Measurements from ENCODE around the gene NTRK3.

Gene NTRK3

DNA sequence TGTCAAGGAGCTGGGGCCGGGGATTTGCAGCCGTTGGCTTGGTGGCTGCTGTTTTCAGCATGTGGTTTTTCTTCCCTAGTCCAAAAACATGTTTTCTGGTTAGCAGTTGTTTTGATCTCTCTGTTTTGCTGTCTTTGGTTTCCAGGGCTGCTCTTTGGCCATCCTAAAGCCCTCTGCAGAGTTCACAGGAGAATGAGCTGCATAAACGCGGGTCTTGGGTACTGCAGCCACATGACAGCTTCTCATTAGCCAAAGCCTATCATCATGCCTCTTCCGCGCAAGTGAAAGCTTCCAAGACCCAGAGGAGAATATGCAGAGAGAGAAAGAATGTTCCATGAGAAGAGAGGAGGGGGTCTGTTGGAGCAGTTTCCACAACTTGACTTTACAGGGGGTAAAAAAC is 138.5 kb downstream of the NTRK3 start:
- no peak for DNase-seq

DNA sequence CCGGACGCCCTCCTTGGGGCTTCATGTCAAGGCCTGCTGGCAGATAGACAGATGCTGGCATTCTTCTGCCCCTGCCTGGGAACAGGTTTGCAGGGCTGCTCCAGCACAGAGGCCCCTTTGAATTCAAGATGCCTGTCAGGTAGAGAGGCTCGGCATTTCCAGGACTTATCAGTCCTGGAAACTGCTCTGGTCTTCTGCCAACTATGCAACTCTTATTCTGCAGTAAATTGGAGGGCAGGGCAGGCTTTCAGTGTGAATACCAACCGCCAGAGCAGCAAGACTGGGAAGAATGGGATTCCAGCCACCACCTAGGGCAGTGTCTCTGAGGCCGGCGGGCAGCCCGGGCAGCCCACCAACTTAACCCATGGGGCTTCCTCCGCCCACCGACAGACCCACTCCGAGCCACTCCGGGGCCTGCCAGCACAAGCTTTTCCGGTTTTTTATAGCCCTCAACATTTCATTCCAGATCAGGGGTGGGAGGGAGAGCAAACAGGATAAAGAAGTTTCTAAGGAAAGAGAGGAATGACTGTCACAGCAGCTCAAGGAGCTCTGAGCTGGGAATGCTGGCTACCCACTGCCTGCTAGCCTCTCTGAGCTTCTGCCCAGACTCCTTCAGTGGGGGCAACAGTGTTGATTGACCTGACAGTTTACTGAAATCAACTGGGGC is 140.9 kb downstream of the NTRK3 start:
- DNase-seq: no peak

DNA sequence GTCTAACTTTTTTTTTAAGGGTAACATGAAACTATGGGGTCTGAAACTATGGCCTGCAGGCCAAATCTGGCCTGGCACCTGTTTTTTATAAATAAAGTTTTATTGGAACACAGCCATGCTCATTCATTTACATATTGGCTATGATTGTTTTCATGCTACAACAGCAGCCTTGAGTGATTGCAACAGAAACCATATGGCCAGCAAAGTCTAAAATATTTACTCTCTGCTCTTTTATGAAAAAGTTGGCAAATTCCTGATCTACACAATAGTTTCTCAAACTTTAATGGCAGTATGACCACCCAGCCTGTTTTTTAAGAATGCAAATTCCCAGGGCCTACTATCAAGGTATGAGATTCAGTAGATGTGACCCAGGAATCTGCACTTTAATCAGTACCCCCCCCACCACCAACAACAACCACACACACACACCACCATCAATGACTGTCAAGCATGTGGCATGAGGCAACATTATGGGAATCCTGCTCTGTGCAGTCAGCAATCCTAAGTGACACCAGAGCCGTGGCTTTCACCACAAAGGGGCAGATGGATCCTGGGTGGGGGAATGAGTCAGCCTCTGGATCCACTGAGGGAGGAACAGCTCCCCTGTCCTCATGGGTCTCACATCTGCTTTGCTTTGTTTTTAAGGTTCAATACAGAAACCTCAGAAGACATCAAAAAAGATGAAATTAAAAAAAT is 142.8 kb downstream of the NTRK3 start:
- DNase-seq: no peak

DNA sequence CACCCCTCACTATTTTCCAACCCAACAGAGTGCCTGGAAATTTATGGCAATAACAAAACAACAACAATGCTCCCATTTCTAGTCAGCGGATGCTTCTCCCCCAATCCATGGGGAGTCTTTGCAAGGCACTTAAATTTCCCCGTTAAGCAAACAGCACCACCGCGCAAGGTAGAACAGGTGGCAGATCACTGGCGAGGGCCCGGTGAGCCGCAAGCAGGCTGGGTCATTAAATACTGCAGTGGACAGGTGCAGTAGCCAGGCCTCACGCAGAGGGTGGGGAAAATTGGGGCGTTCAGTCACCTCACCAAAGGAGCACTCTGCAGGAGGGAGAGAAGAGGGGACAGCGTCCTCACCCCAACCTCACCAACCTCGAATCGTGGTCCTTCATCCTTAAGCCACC is 147.5 kb downstream of the NTRK3 start:
- no peak for DNase-seq

DNA sequence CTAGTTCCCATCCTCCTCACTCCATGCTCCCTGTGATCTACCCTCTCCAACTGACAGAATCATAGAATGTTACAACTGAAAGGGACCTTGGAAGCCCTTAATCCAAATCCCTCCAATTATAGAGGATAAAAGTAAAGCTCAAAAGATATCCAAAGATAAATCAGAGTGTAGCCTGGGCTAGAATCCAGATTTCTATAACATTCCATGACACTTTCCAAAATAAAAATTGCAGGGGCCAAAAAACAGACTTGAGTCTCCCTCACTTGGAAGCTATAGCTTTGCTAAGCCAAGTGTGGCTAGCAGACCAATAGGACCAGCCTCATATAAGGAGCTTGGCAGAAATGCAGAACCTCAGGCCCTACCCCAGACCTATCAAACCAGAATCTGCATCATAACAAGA is 148.1 kb downstream of the NTRK3 start:
- DNase-seq: no peak

DNA sequence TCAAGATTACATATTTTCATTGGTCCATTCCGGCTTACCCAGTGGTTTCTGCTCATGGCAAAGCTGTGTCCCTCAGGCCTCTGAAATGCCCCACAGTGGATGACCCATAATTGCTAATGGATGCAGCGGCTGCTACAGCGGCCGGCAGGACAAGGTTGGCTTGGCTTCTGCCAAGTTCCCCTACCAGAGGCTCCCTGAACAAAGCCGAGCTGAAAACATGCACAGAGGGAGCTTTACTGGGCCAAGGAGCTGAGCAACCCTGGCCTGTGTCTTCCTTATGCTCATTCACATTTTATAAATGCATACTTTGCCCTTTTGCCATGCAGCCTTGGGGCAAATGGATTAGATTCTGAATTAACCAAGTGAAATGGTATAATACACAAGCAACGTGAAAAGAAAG is 150.5 kb downstream of the NTRK3 start:
- DNase-seq: no peak

DNA sequence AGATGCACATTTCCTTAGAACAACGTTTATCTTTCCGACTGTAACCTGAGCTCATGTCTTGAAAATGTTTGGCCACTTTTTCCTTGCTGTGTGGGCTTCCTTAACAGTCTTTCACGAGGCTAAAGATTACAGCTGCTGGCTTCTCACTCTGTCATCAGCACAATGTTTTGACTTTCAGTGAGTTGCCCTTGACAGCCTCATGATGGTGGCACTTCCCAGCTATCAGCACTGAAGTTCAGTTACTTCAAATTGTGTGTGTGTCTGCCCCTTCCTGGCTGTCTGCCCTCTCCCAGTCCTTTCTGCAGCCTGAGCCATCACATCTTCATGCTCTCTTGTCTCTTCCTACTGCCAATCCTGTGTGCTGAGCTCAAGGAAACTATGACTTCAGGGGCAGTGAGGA is 152.2 kb downstream of the NTRK3 start:
- DNase-seq: no peak

DNA sequence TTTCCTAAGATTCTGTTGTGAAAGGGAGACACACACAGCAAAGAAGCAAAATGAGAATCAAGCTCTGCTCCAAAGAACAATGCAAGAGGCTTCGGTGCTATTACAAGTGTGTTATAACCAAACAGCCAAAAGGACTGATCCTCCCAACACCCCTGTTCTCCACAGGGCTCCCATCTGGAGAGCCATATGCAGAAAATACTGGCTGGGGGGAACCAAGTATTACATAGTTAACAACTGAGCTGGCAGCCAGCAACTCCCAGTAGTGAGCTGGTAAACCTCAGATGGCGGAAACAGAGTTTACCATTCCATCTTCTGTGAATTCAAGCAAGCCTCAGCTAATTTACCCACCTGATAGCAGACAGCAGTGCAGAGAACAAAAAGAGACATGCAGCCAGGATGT is 156.4 kb downstream of the NTRK3 start:
- DNase-seq: no peak

DNA sequence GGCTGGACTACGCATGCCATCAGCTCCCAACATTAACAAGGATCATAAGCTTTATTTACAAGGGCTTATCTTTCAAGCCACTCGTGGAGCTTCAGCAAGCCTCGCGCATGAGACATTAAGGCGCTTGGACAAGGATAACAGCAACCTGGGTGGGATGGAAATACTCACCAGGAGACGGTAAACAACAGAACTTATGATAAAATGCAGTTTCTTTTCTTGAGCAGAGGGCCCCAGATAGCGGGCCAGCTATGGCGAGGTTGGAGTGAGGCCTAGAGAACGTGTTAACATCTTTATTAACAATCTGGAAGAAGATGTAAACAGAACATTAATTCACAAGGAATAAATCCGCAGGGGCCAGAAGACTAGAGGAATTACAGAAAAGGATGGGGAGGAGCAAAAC is 158.2 kb downstream of the NTRK3 start:
- DNase-seq: no peak

DNA sequence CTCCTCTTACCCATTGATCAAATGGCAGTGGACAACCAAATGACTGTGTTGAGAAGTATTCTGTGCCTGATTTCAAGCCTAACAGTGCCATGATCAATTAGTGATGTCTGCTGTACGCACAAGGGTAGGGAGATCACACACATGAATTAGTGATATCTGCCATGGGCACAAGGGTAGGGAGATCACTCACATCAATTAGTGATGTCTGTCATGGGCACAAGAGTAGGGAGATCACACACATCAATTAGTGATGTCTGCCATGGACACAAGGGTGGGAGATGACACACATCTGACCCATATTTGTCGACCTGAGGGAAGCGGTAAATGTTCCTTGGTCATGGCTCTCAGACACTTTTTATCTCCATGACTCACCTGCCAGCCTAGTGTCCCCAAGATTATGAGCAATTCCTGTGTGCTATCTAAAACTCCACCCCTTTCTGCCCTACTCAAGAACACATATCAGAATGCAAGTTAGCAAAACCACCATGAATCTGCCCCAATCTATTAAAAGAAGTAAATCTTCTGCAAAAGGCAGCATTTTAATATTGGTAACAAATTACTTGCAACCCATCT is 165.0 kb downstream of the NTRK3 start:
- no peak for DNase-seq

DNA sequence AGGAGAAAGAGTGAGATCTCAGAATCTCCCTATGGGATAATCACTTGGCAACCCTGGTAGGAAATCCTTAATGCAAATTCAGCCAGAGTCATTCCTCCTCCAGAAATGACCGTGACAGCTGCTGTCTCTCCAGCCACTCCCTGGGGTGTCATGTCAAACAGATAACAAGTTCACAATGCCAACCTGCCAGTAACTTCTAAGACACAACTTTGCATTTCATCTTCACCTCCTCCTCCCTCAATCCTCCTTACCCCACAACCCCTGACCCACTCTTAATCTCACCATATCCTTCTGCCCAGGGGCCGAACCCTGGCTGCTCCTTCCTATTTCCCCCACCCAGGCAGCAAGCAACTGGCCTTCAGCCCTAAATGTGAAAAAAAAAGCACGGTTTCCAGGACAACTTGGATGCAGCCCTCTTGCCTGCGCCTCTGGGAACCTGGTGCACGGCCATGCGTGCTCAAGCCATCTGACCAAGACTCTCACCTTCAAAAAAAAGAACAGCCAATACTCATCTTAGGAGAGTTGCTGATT is 166.0 kb downstream of the NTRK3 start:
- no peak for DNase-seq

DNA sequence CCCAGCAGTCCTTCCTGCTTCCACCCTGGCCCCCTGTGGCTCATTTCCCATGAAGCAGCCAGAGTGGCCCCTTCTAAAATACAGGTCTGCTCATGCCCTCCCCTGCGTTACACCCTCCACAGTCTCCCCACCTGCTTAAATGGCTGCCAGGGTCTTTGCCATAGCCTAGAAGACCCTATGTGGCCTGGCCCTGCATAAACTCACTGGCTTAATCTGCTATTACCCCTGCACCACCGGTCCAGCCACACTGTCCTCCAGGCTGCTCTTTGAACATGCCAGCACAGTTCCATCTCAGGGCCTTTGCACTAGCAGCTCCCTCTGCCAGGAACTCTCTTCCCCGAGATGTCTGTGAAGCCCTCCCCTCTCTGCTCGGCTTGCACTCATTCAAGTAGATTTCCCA is 166.8 kb downstream of the NTRK3 start:
- no peak for DNase-seq

DNA sequence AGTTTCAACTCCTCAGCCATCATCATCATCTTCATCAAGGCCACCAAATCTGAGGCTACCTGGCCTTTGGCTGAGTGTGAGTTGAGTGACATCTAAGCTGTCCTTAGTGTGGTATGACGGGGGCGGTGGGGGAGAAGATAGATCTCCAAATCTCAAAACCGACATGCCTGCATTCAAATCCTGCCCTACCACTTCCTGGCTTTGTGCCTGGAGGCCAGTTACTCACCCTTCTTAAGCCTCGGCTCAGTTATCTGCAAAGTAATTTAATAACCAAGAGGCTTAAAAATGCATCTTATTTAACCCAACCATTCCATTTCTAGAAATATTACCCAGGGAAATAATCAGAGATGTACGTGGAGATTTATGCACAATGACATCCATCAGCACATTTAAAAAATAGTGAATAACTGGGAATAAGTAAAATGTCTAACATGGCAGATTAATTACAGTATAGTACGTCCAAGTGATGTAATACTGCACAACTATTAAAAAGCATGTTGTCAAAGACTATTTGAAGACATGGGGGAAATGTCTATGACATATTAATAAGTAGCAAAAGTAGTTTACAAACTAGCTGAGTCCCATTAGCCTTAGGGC is 167.4 kb downstream of the NTRK3 start:
- DNase-seq: no peak

DNA sequence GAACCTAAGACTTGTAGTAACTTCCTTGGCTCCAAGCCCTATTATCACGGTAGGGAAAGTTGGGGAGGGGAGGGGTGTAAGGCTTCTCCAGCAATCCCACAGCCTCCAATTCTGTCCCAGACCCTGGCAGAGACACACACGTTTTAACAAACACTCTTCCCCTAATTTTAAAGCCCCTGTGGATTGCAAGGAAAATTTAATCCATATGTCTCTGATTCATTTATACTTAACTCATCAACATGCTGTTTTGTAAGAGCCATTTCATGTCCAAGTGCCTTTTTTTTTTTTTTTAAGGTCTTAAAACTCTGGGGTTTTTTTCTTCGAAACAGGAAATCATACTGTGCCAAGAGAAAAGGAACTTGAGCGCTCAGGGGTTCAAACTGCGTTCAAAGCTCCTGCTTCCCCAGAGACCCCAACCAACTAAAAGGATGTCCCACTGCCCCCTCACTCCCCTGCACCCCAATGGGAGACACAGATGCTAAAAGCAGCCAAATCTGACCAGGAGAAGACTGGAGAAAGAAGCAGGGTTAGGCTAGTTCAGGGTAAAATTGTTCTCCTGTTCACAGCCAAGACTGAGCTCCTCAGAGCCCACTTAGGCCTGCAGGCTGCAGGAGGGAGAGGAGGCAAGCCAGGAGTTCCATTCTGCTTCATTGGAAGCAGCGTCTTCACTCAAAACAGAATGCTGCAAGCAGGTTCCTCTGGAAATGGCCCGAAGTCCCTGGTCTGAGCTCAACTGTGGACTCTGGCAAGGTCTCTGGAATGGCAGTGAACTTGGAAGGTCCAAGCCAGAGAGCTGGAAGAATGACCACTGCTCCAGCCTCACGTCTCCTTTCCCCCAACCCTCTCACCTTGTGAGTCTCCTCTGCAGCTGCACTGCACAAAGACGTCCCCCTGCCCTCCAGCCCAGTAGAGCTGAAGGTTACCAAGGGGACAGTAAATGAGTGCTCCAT is 172.5 kb downstream of the NTRK3 start:
- DNase-seq: no peak

DNA sequence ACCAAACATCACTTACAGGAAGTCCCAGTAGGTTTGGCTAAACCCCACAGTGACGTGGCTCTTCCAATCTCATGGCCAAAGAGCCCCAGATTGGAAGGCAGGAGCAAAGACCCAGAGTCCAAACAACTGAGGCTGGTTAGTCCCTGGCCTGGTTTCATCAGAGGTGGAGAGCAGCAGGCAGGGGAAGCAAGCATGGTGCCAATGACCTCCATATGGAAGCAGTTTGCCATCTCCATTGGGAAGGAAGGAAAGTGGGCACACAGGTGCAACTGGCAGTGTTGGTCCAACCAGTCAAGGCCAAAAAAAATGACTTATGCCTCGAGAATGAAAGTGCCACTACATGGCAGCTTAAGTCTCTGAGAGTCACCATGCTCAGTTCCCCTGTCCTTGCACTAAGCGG is 175.9 kb downstream of the NTRK3 start:
- DNase-seq: no peak

DNA sequence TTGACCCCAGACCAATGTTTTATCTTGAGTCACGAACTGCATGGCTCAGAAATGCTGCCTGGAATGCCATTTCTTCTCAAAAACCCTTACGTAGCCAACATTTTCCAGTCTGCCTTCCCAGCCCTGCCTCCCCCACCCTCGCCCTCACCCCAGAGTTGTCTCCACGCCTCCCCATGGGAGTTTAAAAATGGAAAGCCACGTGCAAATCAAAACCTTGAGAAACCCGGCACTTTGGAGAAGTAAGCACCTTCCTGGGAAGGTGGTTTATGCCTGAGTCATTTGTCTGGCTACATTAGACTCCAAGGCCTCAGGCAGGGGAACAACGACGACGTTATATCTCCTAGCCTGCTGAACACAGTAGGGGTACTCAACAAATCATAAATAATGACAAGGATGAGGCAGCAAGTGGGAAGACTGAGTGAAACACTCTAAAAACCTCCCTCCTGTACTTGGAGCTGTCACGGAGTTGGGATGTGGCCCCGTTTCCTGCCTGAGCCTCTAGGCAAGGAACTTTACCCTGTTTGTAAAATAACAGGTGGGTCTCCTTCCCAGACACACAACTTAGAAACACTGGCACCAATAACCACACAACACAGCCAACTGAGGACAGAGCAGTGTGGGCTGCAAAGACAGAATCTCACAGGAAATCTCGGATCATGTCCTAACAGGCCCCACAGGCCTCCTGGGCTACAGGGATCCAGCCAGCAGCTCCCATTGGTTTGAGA is 179.1 kb downstream of the NTRK3 start:
- DNase-seq: no peak

DNA sequence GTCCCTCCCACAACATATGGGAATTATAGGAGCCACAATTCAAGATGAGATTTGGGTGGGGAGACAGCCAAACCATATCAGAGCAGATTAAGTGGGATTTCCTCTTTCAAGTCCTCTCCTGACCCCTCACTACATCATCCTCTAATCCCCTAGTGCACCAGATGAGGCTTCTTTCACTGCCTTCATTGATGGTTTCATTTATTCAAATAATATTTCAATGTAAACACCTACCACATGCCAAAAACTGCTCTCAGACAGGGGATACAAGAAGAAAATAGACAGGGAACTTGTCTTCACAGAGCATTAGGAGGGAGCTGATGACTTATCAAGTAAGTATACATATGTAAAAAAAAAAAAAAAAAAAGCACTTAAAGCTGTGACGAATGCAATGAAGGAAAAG is 180.2 kb downstream of the NTRK3 start:
- no peak for DNase-seq

DNA sequence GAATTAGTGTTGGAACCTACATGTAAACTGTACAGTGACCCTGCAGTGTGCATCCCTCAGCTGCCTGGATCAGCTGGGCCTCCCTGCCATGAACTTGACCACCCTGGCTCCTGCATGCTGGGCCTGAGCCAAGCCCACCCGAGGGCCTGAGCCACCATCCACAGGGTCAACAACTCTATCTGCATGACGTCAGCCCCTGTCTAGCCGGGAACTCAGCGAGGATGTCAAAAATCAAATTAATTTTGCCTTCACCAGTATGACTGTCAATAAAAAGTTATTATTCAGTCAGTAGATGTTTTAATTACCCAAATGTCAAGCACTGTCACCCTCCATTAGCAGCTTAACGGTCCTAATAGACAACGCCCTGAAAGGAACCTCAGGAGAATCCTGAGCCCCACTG is 181.4 kb downstream of the NTRK3 start:
- no peak for DNase-seq

DNA sequence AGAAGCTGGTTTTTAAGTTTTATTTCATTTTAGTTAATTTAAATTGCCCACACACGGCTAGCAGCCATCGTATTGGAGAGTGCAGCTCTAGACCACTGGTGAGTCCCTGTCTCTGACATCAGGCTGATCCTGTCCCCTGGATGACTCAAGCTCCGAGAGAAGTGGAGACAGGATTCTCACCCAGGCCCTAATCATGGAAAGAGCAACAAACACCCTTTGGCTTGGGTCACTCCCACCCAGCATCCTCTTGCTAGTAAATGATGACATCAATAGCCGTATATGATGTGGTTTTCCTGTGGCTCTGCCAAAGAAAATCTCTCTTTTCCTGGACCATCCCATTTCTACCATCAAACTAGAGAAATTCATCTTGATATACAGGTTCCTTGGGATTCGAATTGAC is 182.2 kb downstream of the NTRK3 start:
- DNase-seq: no peak

DNA sequence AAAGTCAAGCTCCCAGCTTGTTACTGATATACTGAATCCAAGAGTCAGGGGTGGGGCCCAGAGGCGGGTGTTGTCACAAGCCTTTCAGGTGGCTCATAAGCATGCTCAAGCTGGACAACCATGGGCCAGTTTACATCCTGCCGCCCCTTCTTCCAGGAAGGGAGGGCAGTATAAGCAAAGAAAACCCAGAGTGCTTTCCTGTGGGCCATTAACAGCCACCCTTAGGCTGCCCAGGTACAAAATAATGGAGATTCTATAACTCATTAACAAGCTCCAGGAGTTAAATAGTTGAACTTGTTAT is 183.2 kb downstream of the NTRK3 start:
- no peak for DNase-seq

DNA sequence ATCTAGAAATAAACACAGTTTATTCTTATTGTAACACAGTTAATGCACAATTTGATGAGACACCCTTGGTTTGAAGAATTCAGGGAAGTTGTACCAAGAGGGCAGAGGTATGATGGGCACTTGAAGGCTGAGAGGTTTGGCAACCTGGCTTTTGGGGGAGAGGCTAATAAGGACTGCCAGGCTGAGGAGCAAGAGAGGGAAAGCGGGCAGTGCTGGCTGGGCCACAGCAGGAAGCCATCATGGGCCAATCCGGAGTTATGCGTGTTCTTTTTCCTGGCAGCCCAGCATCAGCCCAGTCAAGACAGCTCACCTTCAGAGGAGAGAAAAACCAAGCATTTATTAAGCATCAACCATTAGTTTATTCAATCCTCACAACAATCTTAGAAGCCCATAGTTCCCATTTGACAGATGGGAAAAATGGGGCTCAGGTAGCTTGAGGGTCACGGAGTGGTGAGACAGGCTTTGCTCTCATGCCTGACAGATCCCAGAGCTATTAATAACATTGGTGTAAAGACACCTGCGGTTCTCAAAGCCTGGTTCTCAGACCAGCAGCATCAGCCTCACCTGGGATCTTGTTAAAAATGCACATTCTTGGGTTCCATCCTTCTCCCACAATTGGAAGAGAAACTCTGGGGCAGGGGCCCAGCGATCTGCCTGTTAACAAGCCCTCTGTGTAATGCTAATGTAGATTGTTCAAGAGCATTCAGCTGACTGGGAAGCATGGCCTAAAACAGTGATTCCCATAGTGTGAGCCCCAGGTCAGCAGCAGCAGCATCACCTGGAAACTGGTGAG is 183.7 kb downstream of the NTRK3 start:
- DNase-seq: no peak
